Keratinocyte (primary cell): ENCODE results near the gene ZBTB5. TPM values are rescaled to one million over a fixed set of nuclear protein-coding genes. Genes with fewer than 3 reads are reported as not detected.

ENCODE experiments used
- DNase-seq: peaks from one replicate; pipeline ENCODE4 v3.0.0-alpha.2; 2011; ENCODE audit warnings: low read depth, missing footprints, low spot score
- FAIRE-seq: peaks from 2 replicates; lab custom pipeline; 2011; peaks lifted over from hg19 to GRCh38; lab: Jason Lieb, UNC
- H2AFZ ChIP-seq: 2 replicates; pipeline ENCODE4 v1.6.0; 2012; ENCODE audit warnings: low read length, control low read depth, inconsistent platforms; ENCODE audit not compliant: control insufficient read depth
- H3K27ac ChIP-seq: 2 replicates; pipeline ENCODE4 v1.5.1; 2011; ENCODE audit warnings: low read length; ENCODE audit not compliant: control insufficient read depth, insufficient read depth
- H3K27me3 ChIP-seq: 3 replicates; pipeline ENCODE4 v1.6.0; 2011; ENCODE audit warnings: low read length; ENCODE audit not compliant: control insufficient read depth, insufficient read depth; ENCODE audit errors: extremely low read depth
- H3K36me3 ChIP-seq, 2 experiments: 2 replicates in 1 of 2; 3 replicates in 1 of 2; pipeline ENCODE4 v1.5.1; 2011; ENCODE audit warnings: low read length in 2 of 2, mild to moderate bottlenecking in 1 of 2; ENCODE audit not compliant: control insufficient read depth in 2 of 2, insufficient read depth in 2 of 2; ENCODE audit errors: extremely low read depth in 1 of 2
- H3K4me1 ChIP-seq: 3 replicates; pipeline ENCODE4 v1.5.1; 2011; ENCODE audit warnings: low read length; ENCODE audit not compliant: control insufficient read depth, insufficient read depth; ENCODE audit errors: extremely low read depth
- H3K4me2 ChIP-seq: 3 replicates; pipeline ENCODE4 v1.6.0; 2011; ENCODE audit warnings: low read depth, low read length; ENCODE audit not compliant: control insufficient read depth, insufficient read depth; ENCODE audit errors: extremely low read depth
- H3K4me3 ChIP-seq, 3 experiments: fragments of 200-600 bp in 1 of 3; sonication (generic) in 1 of 3; 2 replicates in 2 of 3; 3 replicates in 1 of 3; pipeline ENCODE4 v1.5.1; 2011 to 2016; ENCODE audit warnings: low read length in 3 of 3, mild to moderate bottlenecking in 3 of 3, control low read depth in 2 of 3, inconsistent platforms in 1 of 3, low read depth in 1 of 3, mixed read lengths in 1 of 3, mixed run types in 1 of 3, moderate library complexity in 1 of 3; ENCODE audit not compliant: control insufficient read depth in 2 of 3, insufficient read depth in 2 of 3; ENCODE audit errors: extremely low read depth in 1 of 3
- H3K79me2 ChIP-seq: 2 replicates; pipeline ENCODE4 v1.6.0; 2012; ENCODE audit warnings: low read length; ENCODE audit not compliant: control insufficient read depth, insufficient read depth
- H3K9ac ChIP-seq: 3 replicates; pipeline ENCODE4 v1.6.0; 2011; ENCODE audit warnings: low read length; ENCODE audit not compliant: control insufficient read depth, insufficient read depth; ENCODE audit errors: extremely low read depth
- H3K9me1 ChIP-seq: 3 replicates; pipeline ENCODE4 v1.6.0; 2011; ENCODE audit warnings: low read length; ENCODE audit not compliant: control insufficient read depth, insufficient read depth; ENCODE audit errors: extremely low read depth
- H3K9me3 ChIP-seq: 2 replicates; pipeline ENCODE4 v1.5.1; 2012; ENCODE audit warnings: low read depth, low read length; ENCODE audit not compliant: control insufficient read depth
- H4K20me1 ChIP-seq: 3 replicates; pipeline ENCODE4 v1.6.0; 2011; ENCODE audit warnings: low read length; ENCODE audit not compliant: control insufficient read depth, insufficient read depth; ENCODE audit errors: extremely low read depth
- CTCF ChIP-seq, 3 experiments: IDR thresholded peaks in 1 of 3; conservative IDR thresholded peaks in 1 of 3; optimal IDR thresholded peaks in 1 of 3; 2 replicates in 2 of 3; 3 replicates in 1 of 3; pipeline versions ENCODE3 to v1.5.1; 2011; ENCODE audit warnings: low read length in 3 of 3, mild to moderate bottlenecking in 3 of 3, moderate library complexity in 2 of 3, control low read depth in 1 of 3, inconsistent platforms in 1 of 3; ENCODE audit not compliant: insufficient read depth in 2 of 3; ENCODE audit errors: extremely low read depth in 1 of 3
- EZH2 ChIP-seq: IDR thresholded peaks from one replicate; pipeline ENCODE4 v1.6.1; 2012; ENCODE audit warnings: inconsistent platforms, mild to moderate bottlenecking, low read length, moderate library complexity
- dilution Hi-C: fragments of 300-500 bp; cut with MboI; formaldehyde crosslinking; loops from one replicate; pipeline ENCODE4 v1.7.0; 2020; ENCODE audit warnings: low sequenced_read_pairs; ENCODE audit not compliant: extremely low pct_ligation_motif_present
- polyA plus RNA-seq, 5 experiments: library from polyadenylated mRNA; depleted of rRNA in 3 of 5; stranded (reverse) in 3 of 5; stranded (forward) in 1 of 5; unstranded in 1 of 5; fragments of >200 nt; gene quantifications; 1 replicate in 1 of 5; 2 replicates in 3 of 5; 3 replicates in 1 of 5; pipeline versions ENCODE4 v1.2.1 to v1.2.3, GENCODE V29; 2011 to 2012; ENCODE audit warnings: missing spikeins in 2 of 5, low read depth in 1 of 5, low replicate concordance in 1 of 5

ZBTB5 gene
- polyA plus RNA-seq, 1 donor (not counting 4 experiments of a cell fraction or from before 2014, with no cell fraction given) = 12.6 TPM

GRCh38 chr9:37404590-37404989 lies 60.7 kb downstream of the ZBTB5 start:
- Histone ChIP-seq H3K27me3 (no peaks in the 10 kb centered on the region), H3K79me2 (no peaks in the 10 kb centered on the region), H3K9me1 (no peaks in the 10 kb centered on the region), H3K27ac (no peak overlapping the region), H3K9me3 (no peaks in the 10 kb centered on the region), H2AFZ (no peak overlapping the region), H3K9ac (no peak overlapping the region), H3K36me3 (no peaks in the 10 kb centered on the region), H3K4me1 (peaks cover 11% of the 10 kb centered on the region), H3K4me3 (no peak overlapping the region), H3K4me2 (no peak overlapping the region), H4K20me1 (no peaks in the 10 kb centered on the region)
- dilution Hi-C loops = loop anchor here (25.0 kb wide), 1 partner anchor 92 kb away; no protein-coding TSS in a partner anchor
- FAIRE-seq (no peak), DNase-seq (no peak)
- no peak for TF ChIP-seq EZH2
- no peak for TF ChIP-seq CTCF (optimal IDR thresholded peaks at IDR 0.05 in 1 of 3, IDR thresholded peaks at IDR 0.05 in 1 of 3, conservative IDR thresholded peaks at IDR 0.05 in 1 of 3; ENCODE audit: extremely low read depth in 1 of 3, insufficient read depth in 2 of 3, low read length in 3 of 3)

GRCh38 chr9:37399336-37399735 lies 65.9 kb downstream of the ZBTB5 start:
- Histone ChIP-seq H3K9me3 (no peaks in the 10 kb centered on the region), H3K9ac (no peak overlapping the region), H3K27me3 (no peaks in the 10 kb centered on the region), H3K4me2 (no peak overlapping the region), H3K4me1 (peaks cover 11% of the 10 kb centered on the region), H3K79me2 (no peaks in the 10 kb centered on the region), H3K27ac (no peak overlapping the region), H3K9me1 (no peaks in the 10 kb centered on the region), H4K20me1 (no peaks in the 10 kb centered on the region), H2AFZ (no peak overlapping the region), H3K4me3 (no peak overlapping the region), H3K36me3 (no peaks in the 10 kb centered on the region)
- TF ChIP-seq EZH2 (no peak), CTCF (optimal IDR thresholded peaks at IDR 0.05 in 1 of 3, IDR thresholded peaks at IDR 0.05 in 1 of 3, conservative IDR thresholded peaks at IDR 0.05 in 1 of 3; ENCODE audit: extremely low read depth in 1 of 3, insufficient read depth in 2 of 3, low read length in 3 of 3) (no peak)
- no peak for DNase-seq
- FAIRE-seq = no peak
- dilution Hi-C loops = no loop called here
